ENCODE data around the gene EIF4H. TPM values are rescaled to one million over a fixed set of nuclear protein-coding genes. Genes with fewer than 3 reads are reported as not detected.
A peak's percentile ranks its signal among the peaks of the same experiment; 100 is the strongest.

Gene EIF4H
- total and polyA plus RNA-seq, 2 donors, result 157 to 164 TPM

DNA sequence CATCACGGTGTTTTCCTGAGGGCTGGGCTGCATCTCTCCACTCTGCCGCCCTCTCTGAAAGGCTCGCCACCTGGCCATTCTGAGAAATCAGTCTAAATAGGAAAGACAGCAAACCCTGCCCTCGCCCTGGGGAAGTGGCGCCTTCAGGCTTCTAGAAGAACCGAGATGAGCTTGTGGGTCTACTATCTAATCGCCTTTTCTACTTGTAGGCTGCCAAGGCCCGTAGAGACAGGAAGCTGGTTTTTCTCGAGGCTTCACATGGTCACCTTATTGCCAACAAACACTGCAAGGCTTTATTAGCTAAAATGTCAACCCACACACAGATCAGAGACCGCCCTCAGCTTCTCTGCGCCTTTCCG is 57.1 kb downstream of the EIF4H start:
- Histone ChIP-seq H3K9me3 (ENCODE audit: control insufficient read depth in 2 of 2, insufficient read depth in 1 of 2, low read length in 1 of 2) (no peaks in the 10 kb centered on the region), H3K4me1 (ENCODE audit: control insufficient read depth in 2 of 2, insufficient read depth in 2 of 2, low read length in 2 of 2) (peaks cover 0 to 19% of the 10 kb centered on the region in 2 donors), H3K4me3 (ENCODE audit: low read length in 2 of 2) (no peak overlapping the region), H3K27ac (ENCODE audit: low read depth in 1 of 2, low read length in 1 of 2) (no peak overlapping the region), H3K36me3 (ENCODE audit: control insufficient read depth in 2 of 2, insufficient read depth in 2 of 2, low read length in 1 of 2) (peaks cover 33 to 66% of the 10 kb centered on the region in 2 donors), H3K27me3 (ENCODE audit: control insufficient read depth in 2 of 2, insufficient read depth in 1 of 2, low read length in 1 of 2) (no peaks in the 10 kb centered on the region)
- 85% methylated on average over 12 of the region's 12 CpGs for WGBS
- no peak for DNase-seq (ENCODE audit: low read depth in 6 of 9, low spot score in 9 of 9)

DNA sequence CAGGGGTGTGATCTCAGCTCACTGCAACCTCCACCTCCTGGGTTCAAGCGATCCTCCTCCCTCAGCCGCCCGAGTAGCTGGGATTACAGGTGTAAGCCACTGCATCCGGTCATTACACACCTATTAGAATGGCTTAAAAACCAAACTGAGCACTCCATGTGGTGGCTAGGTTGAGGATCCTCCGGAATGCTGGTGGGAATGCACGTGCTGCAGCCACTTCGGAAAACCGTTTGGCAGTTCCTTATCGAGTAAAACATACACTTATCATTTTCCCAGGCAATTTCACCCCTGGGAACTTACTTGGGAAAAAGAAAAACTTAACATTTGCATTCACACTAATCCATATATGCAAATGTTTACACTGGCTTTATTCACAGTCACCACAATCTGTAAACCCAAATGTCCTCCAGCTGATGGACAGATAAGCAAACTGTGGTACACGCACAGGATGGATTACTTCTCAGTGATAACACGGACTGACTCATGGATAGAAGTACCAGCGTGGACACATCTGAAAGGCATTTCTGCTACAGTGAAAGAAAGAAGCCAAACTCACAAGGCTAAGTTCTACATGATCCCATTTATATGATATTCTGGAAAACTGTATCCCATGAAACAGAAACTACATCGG is 59.6 kb downstream of the EIF4H start:
- Histone ChIP-seq H3K4me3 (ENCODE audit: low read length in 2 of 2) (no peak overlapping the region), H3K4me1 (ENCODE audit: control insufficient read depth in 2 of 2, insufficient read depth in 2 of 2, low read length in 2 of 2) (peaks cover 0 to 21% of the 10 kb centered on the region in 2 donors), H3K36me3 (ENCODE audit: control insufficient read depth in 2 of 2, insufficient read depth in 2 of 2, low read length in 1 of 2) (peaks cover 50 to 84% of the 10 kb centered on the region in 2 donors), H3K27ac (ENCODE audit: low read depth in 1 of 2, low read length in 1 of 2) (no peak overlapping the region), H3K9me3 (ENCODE audit: control insufficient read depth in 2 of 2, insufficient read depth in 1 of 2, low read length in 1 of 2) (no peaks in the 10 kb centered on the region), H3K27me3 (ENCODE audit: control insufficient read depth in 2 of 2, insufficient read depth in 1 of 2, low read length in 1 of 2) (no peaks in the 10 kb centered on the region)
- DNase-seq (ENCODE audit: low read depth in 6 of 9, low spot score in 9 of 9), result no peak
- 97% methylated on average over 13 of the region's 13 CpGs for WGBS

DNA sequence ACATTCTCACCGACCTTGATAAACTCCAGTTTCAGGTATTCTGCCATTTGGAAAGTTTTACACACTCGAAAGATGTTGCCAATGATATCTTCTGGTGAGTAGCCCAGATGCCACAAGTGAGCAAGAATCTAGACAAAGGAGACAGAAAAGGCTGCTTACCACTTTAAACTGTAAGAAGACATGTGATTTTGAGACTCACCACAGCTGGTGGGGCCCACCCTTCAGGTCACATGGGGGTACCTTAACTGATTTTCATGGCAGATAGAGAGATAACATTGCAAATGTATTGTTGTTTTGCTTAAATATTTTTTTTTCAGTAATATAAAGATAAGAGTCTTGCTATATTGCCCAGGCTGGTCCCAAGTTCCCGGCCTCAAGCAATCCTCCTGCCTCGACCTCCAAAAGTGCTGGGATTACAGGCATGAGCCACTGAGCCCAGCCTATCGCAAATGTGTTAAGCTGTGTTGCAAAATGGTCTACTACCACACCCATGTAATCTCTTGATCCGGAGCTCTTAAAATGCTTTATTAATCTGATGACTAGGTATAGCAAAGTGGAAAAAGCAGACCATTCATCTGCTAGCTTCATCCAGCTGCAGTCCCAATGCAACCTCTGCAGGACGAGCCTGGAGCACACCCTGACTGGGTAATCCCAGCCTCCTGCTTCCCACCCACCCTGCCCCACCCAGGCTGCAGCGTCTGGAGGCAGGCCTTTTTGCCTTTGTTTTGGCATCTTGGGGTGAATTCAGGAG is 61.5 kb downstream of the EIF4H start:
- Histone ChIP-seq H3K4me1 (ENCODE audit: control insufficient read depth in 2 of 2, insufficient read depth in 2 of 2, low read length in 2 of 2) (peaks cover 0 to 21% of the 10 kb centered on the region in 2 donors), H3K9me3 (ENCODE audit: control insufficient read depth in 2 of 2, insufficient read depth in 1 of 2, low read length in 1 of 2) (no peaks in the 10 kb centered on the region), H3K27me3 (ENCODE audit: control insufficient read depth in 2 of 2, insufficient read depth in 1 of 2, low read length in 1 of 2) (no peaks in the 10 kb centered on the region), H3K36me3 (ENCODE audit: control insufficient read depth in 2 of 2, insufficient read depth in 2 of 2, low read length in 1 of 2) (peaks cover 64 to 89% of the 10 kb centered on the region in 2 donors), H3K27ac (ENCODE audit: low read depth in 1 of 2, low read length in 1 of 2) (no peak overlapping the region), H3K4me3 (ENCODE audit: low read length in 2 of 2) (no peak overlapping the region)
- 88% methylated on average over 8 of the region's 8 CpGs for WGBS
- DNase-seq (ENCODE audit: low read depth in 6 of 9, low spot score in 9 of 9), result peak in 1 of 9 donors; percentile 43

DNA sequence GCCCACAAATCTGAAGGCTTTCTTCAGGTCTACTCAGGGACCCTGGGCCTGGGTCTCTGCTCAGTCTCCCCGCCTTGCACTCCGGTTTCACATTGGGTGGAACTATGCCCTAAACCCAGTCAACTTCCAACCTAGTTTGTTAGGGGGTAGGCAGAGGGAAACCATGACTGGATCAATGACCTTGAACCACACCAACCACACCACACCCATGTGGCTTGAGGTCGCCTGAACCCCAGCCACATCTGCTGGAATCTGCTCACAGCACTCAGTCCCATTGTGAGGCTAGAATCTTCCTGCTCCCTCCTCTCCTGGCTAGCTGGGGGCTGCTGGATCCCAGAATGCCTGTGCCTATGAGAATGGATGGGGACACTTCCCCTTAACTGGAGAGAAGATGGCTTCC is 62.1 kb downstream of the EIF4H start:
- Histone ChIP-seq H3K9me3 (ENCODE audit: control insufficient read depth in 2 of 2, insufficient read depth in 1 of 2, low read length in 1 of 2) (no peaks in the 10 kb centered on the region), H3K4me1 (ENCODE audit: control insufficient read depth in 2 of 2, insufficient read depth in 2 of 2, low read length in 2 of 2) (peaks cover 0 to 21% of the 10 kb centered on the region in 2 donors), H3K27ac (ENCODE audit: low read depth in 1 of 2, low read length in 1 of 2) (no peak overlapping the region), H3K36me3 (ENCODE audit: control insufficient read depth in 2 of 2, insufficient read depth in 2 of 2, low read length in 1 of 2) (peaks cover 67 to 88% of the 10 kb centered on the region in 2 donors), H3K4me3 (ENCODE audit: low read length in 2 of 2) (no peak overlapping the region), H3K27me3 (ENCODE audit: control insufficient read depth in 2 of 2, insufficient read depth in 1 of 2, low read length in 1 of 2) (no peaks in the 10 kb centered on the region)
- WGBS, result 94% methylated on average over 3 of the region's 3 CpGs
- DNase-seq (ENCODE audit: low read depth in 6 of 9, low spot score in 9 of 9), result no peak

DNA sequence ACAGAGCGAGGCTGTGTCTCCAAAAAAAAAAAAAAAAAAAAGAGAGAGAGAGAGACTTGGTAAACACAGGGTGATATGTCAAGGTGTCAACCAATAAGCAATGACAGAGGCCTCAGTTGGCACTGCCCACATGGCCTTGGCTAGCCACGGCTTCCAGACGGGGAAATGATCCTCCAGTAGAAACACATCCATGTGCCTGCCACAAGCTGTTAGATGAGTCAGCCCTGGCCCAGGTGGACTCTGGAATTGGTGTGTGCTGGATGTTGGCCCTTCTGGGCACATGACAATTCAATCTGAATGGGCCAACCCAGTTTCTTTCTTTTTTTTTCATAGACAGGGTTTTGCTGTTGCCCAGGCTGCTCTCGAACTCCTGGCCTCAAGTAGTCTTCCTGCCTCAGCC is 66.3 kb downstream of the EIF4H start:
- Histone ChIP-seq H3K9me3 (ENCODE audit: control insufficient read depth in 2 of 2, insufficient read depth in 1 of 2, low read length in 1 of 2) (no peaks in the 10 kb centered on the region), H3K27me3 (ENCODE audit: control insufficient read depth in 2 of 2, insufficient read depth in 1 of 2, low read length in 1 of 2) (no peaks in the 10 kb centered on the region), H3K4me3 (ENCODE audit: low read length in 2 of 2) (no peak overlapping the region), H3K36me3 (ENCODE audit: control insufficient read depth in 2 of 2, insufficient read depth in 2 of 2, low read length in 1 of 2) (peaks cover 66 to 87% of the 10 kb centered on the region in 2 donors), H3K4me1 (ENCODE audit: control insufficient read depth in 2 of 2, insufficient read depth in 2 of 2, low read length in 2 of 2) (peaks cover 0 to 12% of the 10 kb centered on the region in 2 donors), H3K27ac (ENCODE audit: low read depth in 1 of 2, low read length in 1 of 2) (no peak overlapping the region)
- no peak for DNase-seq (ENCODE audit: low read depth in 6 of 9, low spot score in 9 of 9)
- WGBS, result 98% methylated on average over 4 of the region's 4 CpGs

DNA sequence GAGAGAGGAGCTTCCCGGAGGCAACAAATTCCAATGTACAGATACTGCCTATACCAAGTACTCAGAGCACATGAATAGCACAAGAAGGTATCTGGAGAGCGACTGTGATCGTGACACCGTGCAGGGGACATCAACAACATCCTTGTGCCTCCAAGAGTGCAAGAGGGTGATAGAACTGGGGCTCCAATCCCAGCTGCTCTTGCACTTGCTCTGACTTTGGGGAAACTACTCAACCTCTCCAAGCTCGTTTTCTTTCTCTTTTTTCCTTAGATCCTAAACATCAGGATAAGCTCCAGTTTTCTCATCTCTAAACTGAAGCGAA is 67.9 kb downstream of the EIF4H start:
- 97% methylated on average over 6 of the region's 6 CpGs for WGBS
- Histone ChIP-seq H3K27me3 (ENCODE audit: control insufficient read depth in 2 of 2, insufficient read depth in 1 of 2, low read length in 1 of 2) (no peaks in the 10 kb centered on the region), H3K36me3 (ENCODE audit: control insufficient read depth in 2 of 2, insufficient read depth in 2 of 2, low read length in 1 of 2) (peaks cover 57 to 79% of the 10 kb centered on the region in 2 donors), H3K9me3 (ENCODE audit: control insufficient read depth in 2 of 2, insufficient read depth in 1 of 2, low read length in 1 of 2) (no peaks in the 10 kb centered on the region), H3K4me1 (ENCODE audit: control insufficient read depth in 2 of 2, insufficient read depth in 2 of 2, low read length in 2 of 2) (no peaks in the 10 kb centered on the region), H3K4me3 (ENCODE audit: low read length in 2 of 2) (no peak overlapping the region), H3K27ac (ENCODE audit: low read depth in 1 of 2, low read length in 1 of 2) (no peak overlapping the region)
- no peak for DNase-seq (ENCODE audit: low read depth in 6 of 9, low spot score in 9 of 9)

DNA sequence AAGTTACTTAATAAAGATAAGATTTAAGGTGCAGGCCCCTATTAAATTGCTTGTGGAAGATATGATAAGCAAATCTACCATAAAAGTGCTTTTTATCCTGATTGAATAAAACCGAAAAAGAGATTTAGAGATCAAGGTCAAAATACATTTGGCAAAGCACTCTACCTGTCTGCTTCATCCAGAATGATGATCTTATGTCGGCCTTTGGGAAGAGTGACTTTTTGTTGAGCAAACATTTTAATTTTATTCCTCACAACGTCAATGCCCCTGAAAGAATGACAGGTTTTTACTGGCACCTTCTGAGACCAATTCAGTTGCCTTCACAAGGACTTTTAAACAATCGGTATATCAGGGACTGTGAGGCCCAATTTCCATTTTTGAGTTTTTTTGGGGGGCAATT is 72.3 kb downstream of the EIF4H start:
- Histone ChIP-seq H3K27ac (ENCODE audit: low read depth in 1 of 2, low read length in 1 of 2) (no peak overlapping the region), H3K4me1 (ENCODE audit: control insufficient read depth in 2 of 2, insufficient read depth in 2 of 2, low read length in 2 of 2) (no peaks in the 10 kb centered on the region), H3K36me3 (ENCODE audit: control insufficient read depth in 2 of 2, insufficient read depth in 2 of 2, low read length in 1 of 2) (peaks cover 53 to 74% of the 10 kb centered on the region in 2 donors), H3K27me3 (ENCODE audit: control insufficient read depth in 2 of 2, insufficient read depth in 1 of 2, low read length in 1 of 2) (no peaks in the 10 kb centered on the region), H3K9me3 (ENCODE audit: control insufficient read depth in 2 of 2, insufficient read depth in 1 of 2, low read length in 1 of 2) (no peaks in the 10 kb centered on the region), H3K4me3 (ENCODE audit: low read length in 2 of 2) (no peak overlapping the region)
- 94% methylated on average over 4 of the region's 4 CpGs for WGBS
- no peak for DNase-seq (ENCODE audit: low read depth in 6 of 9, low spot score in 9 of 9)

Other genes starting within 250 kb of the EIF4H start
- gene ELN, start 146.2 kb upstream of the EIF4H start, total RNA-seq, result 5.2 TPM
- gene ELN, start 146.2 kb upstream of the EIF4H start, polyA plus RNA-seq, result 29.8 TPM
- gene LIMK1, start 90.6 kb upstream of the EIF4H start, total RNA-seq, result 7.9 TPM
- 10.1 TPM for gene LIMK1, start 90.6 kb upstream of the EIF4H start, polyA plus RNA-seq
- 10.2 TPM for gene LAT2, start 35.6 kb downstream of the EIF4H start, total RNA-seq
- 23.8 TPM for gene LAT2, start 35.6 kb downstream of the EIF4H start, polyA plus RNA-seq
- gene RFC2, start 80.0 kb downstream of the EIF4H start, total RNA-seq, result 36.5 TPM
- 20.1 TPM for gene RFC2, start 80.0 kb downstream of the EIF4H start, polyA plus RNA-seq
- 5.6 TPM for gene CLIP2, start 115.1 kb downstream of the EIF4H start, total RNA-seq
- gene CLIP2, start 115.1 kb downstream of the EIF4H start, polyA plus RNA-seq, result 5.2 TPM

Measured in thymus (tissue), 11 donors.